GM18517 (cell line): Measurements from ENCODE around the gene FNDC3B.

Experiments
- ATAC-seq: cut with Tn5 transposase; IDR thresholded peaks from one replicate; pipeline ENCODE4 v1.9.1; 2021; ENCODE audit warnings: mild to moderate bottlenecking, moderate library complexity; ENCODE audit not compliant: unreplicated experiment

FNDC3B gene

DNA sequence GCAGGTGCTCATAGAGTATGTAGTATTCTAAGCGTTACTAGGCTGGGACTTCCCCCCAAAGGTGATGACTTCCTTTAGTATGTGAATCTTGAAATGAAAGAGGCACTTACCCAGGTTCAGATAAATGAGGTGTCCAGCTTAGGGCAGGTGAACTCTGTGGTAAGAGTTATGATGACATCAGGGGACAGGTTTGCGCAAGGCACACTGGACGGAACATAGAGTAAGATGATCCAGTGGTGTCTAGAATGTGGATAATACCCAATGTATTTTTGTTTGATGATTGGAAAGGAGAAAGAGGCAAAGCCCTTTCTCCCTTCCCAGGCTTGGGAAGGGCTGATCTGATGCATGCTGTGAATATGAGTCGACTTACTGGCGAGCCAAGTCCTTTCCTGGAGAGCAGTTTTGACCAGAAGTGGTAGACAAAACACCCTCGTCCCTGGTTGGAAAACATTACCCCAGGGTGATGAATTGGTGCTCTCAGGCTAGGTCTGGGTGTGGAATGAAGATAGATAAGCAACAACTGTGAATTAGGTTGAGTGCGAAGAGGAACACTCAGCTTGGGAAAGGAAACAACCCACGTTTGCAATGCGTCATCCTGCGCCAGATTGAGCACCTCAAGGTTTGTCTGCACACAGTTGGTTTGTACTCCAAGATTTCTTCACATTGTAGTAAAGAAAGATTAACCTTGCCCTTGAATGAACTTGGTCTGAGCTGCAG, 284.7 kb downstream of the FNDC3B start:
- no peak for ATAC-seq

DNA sequence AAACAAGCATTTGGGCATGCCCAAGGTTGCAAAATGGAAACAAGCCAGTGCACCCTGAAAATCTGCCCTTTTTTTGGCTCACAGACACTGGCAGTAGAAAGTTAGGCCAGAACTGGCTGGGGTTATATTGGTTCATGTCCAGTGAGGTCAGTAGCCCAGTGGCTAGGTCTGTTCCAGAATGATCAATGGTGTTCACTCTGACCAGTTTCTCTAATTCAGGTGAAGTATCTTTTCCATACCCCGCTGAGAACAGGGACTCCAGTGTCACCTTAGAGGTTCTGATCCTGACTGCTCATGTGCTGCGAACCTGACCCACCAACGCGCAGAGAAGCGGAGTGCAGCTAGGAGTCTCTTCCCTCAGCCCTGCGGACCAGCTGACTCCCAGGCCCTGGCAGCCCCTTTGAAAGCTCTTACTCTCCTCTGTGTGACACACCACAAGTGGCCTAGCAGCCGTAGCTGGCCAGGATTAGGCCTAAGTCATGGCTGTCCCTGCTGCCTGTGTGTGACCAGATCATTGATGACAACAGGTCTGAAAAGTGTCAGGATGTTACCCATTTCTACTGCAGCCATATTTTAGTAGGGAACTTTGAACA, 285.3 kb downstream of the FNDC3B start:
- ATAC-seq = no peak

DNA sequence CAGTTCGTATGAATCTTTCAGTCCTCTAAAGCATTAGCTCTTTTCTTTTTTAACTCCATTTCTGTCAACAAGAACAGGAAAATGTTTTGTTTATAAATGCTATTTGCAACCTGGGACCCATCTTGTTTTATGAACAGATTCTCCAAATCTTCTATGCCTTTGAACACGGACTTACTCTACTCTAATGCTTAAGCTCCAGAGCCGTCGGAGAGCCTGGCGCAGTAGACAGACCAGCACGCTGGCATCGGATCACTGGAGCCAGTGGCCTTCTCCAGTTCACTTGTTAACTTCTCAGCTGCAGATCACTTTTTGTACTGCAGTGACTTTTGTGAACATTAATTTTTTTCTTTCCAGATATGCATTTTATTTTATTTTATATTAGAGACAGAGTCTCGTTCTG, 286.1 kb downstream of the FNDC3B start:
- no peak for ATAC-seq

DNA sequence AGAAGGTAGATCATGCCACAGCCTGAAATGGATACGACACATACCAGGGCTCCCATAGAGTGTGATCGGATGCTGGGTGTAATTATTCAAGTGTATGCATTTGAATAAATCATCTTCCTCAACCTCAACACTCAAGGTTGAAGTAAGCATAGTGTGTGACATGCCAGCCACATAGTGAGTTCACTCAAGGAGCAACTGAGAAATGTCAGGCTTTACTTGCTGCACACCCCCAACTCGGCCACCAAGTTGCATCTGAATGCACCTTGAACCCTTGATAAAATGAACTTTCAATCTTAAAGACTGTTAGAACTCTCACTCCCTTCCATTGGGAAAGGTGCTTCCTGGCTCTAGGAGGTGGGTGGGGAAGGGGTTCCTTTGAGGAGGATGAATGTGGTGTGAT, 287.6 kb downstream of the FNDC3B start:
- no peak for ATAC-seq

- no peak for ATAC-seq
Measured at GRCh38 chr3:172328282-172328681, 288.9 kb downstream of the FNDC3B start.

DNA sequence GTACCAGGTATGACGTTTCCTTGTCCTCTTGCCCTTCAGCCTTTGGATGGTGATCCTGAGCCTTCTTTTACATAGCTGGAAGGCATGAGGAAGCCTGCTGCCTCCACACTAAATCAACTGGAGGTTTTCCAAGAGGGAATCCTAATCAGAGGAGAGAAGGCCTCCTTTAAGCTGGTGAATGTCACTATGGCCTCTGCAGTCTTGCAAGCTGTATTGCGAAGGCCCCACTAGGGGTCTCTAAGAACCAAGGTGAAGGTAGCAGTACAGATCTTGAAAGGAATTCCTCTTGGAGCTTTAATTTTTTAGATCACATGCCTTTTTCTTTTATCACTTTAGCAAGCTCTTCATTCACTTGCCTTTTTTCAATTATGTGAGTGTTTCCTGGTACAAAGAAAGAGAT, 289.7 kb downstream of the FNDC3B start:
- no peak for ATAC-seq

DNA sequence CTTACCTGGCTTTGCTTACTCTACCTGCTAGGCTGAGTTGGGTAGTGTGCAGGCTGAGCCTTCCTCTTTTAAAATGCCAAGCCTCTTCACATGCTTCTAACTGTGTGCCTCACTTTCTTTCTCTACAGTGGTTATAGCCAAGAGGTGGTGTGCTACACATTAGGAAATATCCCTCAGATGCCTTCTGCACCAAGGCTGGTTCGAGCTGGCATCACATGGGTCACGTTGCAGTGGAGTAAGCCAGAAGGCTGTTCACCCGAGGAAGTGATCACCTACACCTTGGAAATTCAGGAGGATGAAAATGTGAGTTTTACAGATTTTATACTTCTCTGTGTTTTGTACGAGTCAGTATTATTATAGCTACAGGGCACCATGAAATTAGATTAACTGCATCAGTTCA, 291.0 kb downstream of the FNDC3B start:
- no peak for ATAC-seq

- peak; percentile 77 for ATAC-seq
Measured at GRCh38 chr3:172332256-172333041, 293.1 kb downstream of the FNDC3B start.

- ATAC-seq = no peak
Measured at GRCh38 chr3:172333042-172333377, 293.6 kb downstream of the FNDC3B start.

- no peak for ATAC-seq
Measured at GRCh38 chr3:172333692-172334457, 294.5 kb downstream of the FNDC3B start.

GRCh38 chr3:172334671-172335207, 295.4 kb downstream of the FNDC3B start:
- ATAC-seq = no peak

- no peak for ATAC-seq
Measured at GRCh38 chr3:172339892-172340291, 300.5 kb downstream of the FNDC3B start.

GRCh38 chr3:172340583-172340982, 301.2 kb downstream of the FNDC3B start:
- no peak for ATAC-seq

DNA sequence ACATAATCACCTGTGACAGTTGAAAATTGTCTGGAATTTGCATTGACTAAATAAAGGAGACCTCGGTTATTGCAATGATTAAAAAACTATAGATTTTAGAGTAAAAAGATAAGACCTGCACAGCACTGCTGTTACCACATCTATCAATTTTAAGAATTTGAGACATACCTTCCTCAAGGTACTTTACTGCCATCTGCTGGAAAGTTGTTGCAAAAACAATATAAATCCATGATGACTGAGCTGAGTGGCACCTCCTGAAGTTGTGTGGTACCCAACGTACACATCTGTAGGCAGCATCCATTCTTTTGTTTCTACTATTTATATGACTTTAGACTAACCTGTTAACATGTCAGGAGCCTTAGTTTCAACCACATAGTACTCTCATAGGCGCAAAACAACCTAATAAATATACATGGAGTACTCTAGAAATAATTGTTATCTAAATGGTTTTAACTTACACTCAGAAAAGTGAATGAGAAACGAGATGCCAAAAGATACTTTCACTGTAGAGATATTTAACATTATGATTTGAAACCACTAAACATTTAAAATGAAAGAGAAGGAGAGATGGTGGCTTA, 302.2 kb downstream of the FNDC3B start:
- ATAC-seq = peak; percentile 74

DNA sequence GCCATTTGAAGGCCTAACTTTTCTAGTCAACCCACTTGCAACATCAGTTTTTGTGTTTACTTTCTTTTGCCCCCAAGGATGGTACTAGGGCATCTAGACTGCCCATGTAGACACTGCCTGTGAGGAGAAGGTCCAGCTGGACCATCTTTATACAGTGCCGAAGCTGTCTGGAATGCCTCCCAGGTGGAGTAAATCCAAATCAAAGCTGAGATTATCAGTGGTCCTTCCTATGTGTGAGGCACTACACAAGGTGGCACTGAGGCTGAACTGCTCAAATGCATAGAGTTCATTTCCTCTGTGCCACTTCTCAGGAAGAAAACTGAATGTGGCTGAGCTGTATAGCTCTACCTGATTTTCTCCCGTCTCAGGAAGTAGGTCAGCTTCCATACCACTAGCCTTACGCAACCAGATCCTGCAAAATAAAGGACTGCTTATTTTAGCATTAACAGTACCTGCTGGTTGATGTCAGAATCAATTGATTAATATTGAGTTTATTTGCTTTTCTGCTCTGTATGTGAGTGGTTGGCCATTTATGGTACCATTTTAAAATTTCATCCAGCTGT, 302.8 kb downstream of the FNDC3B start:
- no peak for ATAC-seq

DNA sequence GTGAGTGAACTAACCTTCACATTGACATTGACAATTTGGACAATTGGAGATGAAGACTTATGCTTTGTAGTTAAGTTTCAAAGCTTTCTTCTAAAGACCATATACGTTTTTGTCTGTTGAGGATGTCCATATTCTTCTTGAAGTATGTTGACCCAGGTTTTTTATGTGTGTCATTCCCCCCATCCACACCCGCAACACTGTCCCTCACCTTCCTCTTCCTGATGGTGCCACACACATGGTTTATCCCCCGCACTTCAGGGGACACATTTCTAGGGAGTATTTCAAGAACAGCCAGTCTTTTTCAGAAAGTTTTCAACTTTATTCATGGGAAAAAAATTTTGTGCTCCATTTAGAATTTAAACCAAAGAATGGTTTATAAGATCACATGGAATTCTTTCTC, 303.7 kb downstream of the FNDC3B start:
- ATAC-seq = no peak

DNA sequence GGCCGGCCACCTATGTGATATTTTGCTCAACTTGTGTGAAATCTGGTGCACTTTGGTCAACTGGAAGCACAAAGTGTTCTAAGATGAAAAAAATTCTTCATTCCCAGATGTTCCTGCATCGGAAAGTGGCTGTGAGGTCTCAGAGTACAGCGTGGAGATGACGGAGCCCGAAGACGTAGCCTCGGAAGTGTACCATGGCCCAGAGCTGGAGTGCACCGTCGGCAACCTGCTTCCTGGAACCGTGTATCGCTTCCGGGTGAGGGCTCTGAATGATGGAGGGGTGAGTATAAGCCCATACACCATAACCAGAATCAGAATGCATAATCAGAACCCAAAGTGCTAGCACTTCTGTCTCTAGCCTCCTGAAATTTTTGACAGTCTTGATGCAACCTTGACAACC, 304.6 kb downstream of the FNDC3B start:
- ATAC-seq = no peak

DNA sequence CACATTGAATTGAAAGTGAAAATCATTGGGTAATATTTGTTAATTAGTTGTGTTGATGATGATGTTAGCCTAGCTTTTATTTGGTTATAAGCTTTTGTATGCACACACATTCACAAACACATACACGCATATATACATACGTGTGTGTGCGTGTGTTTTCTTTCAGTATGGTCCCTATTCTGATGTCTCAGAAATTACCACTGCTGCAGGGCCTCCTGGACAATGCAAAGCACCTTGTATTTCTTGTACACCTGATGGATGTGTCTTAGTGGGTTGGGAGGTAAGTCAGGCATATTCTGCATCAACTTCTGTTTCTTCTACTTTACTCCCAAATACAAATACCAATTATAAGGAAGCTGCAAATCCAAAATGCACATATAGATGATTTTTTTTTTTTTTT, 306.8 kb downstream of the FNDC3B start:
- no peak for ATAC-seq

DNA sequence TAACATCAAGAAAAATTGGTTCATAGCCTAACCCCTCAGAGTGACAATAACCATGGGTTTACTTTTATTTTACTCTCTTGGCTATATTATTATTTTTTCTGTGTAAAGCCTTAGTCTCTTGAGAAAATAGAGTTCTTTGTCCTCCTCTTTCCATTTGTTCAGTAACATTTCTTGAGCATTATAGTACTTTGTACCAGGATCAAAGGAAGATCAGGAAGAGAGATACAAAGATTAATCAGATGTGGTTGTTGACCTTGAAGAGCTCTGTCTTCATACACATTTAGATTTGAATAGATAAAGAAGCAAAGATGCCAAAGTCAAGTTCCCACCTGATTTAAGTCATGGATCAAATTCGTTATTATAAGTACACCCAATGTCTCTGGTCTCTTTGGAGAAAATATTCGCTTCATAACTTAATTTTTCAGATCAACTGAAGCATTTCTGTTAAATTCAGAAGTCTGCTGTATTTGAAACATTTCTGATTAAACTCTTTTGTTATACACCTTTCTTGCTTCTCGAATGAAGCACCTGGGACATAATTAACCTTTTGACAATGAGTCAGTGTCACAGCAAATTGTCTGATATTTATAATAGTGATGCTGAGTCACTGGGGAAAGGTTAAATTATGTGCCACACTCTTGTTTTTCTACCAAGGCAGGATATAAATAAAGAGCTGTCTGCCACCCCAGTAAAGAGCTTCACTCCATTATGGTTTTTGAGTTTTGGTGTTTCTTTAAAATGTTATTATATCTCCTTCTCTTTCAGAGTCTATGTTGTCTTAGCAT, 308.7 kb downstream of the FNDC3B start:
- ATAC-seq = no peak
